Limb (tissue), 2 donors: ENCODE results near the gene GOLGA8G.
"Not testable (repeated sequence)": the region's sequence is repeated elsewhere in the genome, so short reads cannot be mapped to it uniquely, and the experiment has no call there.

Experiments
- DNase-seq, 2 donors: peaks; one replicate each; pipeline ENCODE4 v3.0.0-alpha.2; 2016; ENCODE audit errors: extremely low spot score in 2 of 2

GOLGA8G gene, protein sequence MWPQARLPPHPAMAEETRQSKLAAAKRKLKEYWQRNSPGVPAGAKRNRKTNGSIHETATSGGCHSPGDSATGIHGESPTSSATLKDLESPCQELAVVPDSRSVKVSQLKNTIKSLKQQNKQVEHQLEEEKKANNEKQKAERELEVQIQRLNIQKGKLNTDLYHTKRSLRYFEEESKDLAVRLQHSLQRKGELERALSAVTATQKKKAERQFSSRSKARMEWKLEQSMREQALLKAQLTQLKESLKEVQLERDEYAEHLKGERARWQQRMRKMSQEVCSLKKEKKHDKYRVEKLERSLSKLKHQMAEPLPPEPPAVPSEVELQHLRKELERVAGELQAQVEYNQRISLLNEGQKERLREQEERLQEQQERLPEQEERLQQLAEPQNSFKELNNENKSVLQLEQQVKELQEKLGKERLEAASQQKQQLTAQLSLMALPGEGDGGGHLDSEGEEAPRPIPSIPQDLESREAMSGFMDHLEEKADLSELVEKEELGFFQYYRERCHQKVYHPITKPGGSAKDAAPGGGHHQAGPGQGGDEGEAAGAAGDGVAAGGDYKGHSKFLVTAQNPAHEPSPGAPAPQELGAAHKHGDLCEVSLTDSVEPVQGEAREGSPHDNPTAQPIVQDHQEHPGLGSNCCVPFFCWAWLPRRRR

DNA sequence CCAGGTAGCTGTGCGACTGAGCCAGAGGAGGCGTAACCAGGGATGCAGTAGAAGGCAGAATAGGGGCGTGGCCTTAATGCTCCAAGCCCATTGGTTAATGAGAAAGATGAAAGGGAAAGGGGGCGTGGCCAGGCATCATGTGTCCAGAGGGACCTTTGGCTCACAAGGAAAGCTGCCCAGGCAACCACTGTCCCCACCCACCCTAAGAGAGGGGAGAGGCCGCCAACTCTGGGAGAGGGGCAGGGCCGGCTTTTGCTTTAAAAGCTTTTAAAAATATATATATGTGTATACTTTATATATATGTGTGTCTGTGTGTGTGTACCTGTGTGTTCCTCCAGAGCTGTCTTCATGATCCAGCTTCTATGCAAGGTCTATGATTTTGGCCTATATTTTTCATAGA lies at the start of gene GOLGA8G:
Gene GOLGA8G, minus strand, starts transcription at position 18 of the 400 bp plus-strand sequence. CDS start 62 bp downstream, outside the sequence.
- DNase-seq, result not testable (repeated sequence)

DNA sequence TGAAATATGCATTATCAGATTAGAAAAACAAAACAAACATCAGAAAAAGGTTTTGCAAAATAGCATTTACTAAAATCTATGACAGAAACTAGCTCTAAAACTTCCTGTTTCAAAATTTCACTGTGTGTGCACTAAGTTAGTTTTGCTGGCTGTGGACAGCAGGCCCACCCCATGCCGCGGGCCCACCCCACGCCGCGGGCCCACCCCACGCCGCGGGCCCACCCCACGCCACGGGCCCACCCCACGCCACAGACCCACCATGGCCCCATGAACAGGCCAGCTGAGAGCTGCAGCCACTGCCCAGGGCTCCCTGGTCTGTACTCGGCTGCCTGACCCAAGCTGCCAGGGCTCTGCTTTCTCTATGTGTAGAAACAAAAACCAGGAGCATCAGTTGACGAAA lies 40.6 kb upstream of the GOLGA8G start:
- DNase-seq, result not testable (repeated sequence)

DNA sequence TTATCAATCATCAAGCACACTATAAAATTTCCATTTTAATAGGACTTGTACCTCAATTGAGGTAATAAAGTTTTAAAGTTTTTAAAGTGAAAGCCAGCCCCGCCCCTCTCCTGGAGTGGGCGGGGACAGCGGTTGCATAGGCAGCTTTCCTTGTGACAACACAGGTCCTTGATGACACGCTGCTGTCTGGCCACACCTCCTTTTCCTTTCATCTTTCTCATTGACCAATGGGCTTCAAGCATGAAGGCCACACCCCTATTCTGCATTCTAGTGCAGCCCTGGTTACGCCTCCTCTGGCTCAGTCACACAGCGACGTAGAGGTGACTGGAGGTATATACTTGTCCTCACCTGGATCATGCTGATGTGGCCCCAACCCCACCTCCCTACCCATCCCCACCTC lies 20.5 kb upstream of the GOLGA8G start, which contains the start of gene GOLGA6L25:
Gene GOLGA6L25, plus strand, starts transcription at position 301 of the 400 bp plus-strand sequence. Its CDS starts 61 bp downstream, at position 362.
- not testable (repeated sequence) for DNase-seq

DNA sequence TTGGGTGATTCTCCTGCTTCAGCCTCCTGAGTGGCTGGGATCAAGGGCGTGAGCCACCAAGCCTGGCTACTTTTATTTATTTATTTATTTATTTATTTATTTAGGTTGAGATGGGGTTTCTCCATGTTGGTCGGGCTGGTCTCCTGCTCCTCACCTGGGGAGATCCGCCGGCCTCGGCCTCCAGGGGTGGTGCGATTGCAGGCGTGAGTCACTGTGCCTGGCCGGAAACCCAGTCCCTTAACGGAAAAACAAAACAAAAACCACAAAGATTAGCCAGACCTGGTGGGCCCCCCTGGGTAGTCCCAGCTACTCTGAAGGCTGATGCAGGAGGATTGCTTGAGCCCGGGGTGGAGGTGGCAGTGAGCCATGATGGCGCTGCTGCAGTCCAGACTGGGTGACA lies 17.6 kb downstream of the GOLGA8G start:
- not testable (repeated sequence) for DNase-seq

DNA sequence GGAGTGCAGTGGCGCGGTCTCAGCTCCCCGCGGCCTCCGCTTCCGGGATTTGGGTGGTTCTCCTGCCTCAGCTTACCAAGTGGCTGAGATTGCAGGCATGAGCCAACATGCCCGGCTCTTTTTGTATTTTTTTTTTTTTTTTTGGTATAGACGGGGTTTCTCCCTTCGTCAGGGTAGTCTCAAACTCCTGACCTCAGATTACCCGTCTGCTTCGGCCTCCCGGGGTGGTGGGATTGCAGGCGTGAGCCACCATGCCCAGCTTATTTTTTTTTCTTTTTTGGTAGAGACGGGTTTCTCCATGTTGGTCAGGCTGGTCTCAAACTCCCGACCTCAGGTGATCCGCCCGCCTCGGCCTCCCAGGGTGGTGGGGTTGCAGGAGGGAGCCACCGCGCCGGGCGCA lies 18.6 kb downstream of the GOLGA8G start:
- DNase-seq, result not testable (repeated sequence)

DNA sequence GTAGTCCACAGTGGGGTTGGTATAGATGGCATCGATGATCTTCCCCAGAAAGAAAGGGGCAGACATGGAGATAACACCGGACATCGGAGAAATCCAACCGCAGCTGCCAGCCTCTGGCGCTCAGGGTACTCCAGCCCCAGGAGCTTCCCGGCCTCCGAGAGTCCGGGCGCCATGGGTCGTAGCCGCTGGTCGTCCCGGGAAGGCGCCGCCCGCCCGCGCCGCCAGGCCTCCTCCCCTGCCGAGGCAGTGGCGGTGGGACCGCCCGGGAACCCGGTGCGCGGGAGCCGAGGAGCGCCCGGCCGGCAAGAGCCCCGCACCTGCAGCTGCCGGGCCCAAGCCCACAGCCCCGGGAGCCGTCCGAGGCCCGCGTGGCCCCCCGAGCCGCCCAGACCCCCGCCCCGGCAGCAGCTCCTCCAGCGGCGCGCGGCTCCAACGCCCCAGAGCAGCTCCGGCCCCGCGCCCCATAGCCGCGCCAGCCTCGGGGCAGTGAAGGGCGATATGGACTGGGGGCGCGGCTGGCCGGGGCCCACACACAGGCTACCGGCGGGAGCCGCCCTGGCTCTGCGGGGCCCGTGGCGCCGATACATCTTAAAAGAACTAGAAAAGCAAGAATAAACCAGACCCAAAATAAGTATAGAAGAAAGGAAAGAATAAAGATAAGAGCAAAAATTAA lies 24.4 kb downstream of the GOLGA8G start:
- DNase-seq, result not testable (repeated sequence)

DNA sequence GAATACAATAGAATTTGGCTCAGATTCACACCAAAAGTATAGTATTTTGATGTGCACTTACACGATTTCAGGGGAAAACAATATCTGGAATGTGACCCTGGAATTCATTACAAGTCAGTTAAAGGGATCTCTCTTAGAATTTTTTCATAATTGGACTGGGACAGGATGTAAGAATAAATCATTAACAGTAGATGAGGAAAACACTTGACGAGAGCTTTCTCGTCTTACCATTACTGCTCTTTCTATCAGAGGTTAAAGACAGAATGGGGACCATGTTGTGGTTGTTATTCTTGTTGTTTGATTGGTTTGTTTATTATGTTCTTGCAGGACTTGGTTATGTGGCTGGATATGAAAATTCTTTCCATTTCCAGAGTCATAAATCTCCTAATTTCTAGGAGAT lies 51.4 kb downstream of the GOLGA8G start:
- not testable (repeated sequence) for DNase-seq
